Muscle layer of colon (tissue), 2 donors: Measurements from ENCODE around the gene RTL9.
"Not testable (repeated sequence)": the region's sequence is repeated elsewhere in the genome, so short reads cannot be mapped to it uniquely, and the experiment has no call there.

ENCODE experiments used
- H3K27ac ChIP-seq: one replicate; pipeline ENCODE4 v1.7.0; 2013; ENCODE audit warnings: low read depth, mild to moderate bottlenecking, low read length, moderate library complexity
- H3K27me3 ChIP-seq, 2 donors: one replicate each; pipeline ENCODE4 v1.7.0; 2013; ENCODE audit warnings: low read length in 2 of 2, mild to moderate bottlenecking in 2 of 2; ENCODE audit not compliant: insufficient read depth in 2 of 2, control insufficient read depth in 1 of 2
- H3K36me3 ChIP-seq: one replicate; pipeline ENCODE4 v1.7.0; 2013; ENCODE audit warnings: mild to moderate bottlenecking, low read length; ENCODE audit not compliant: insufficient read depth
- H3K4me1 ChIP-seq: one replicate; pipeline ENCODE4 v1.7.0; 2013; ENCODE audit warnings: mild to moderate bottlenecking, low read length; ENCODE audit not compliant: insufficient read depth
- H3K4me3 ChIP-seq, 2 donors: one replicate each; pipeline ENCODE4 v1.7.0; 2013; ENCODE audit warnings: low read length in 2 of 2, low read depth in 1 of 2, mild to moderate bottlenecking in 1 of 2, moderate library complexity in 1 of 2
- H3K9ac ChIP-seq: one replicate; pipeline ENCODE4 v1.7.0; 2013; ENCODE audit warnings: low read length
- H3K9me3 ChIP-seq: one replicate; pipeline ENCODE4 v1.7.0; 2013; ENCODE audit warnings: mild to moderate bottlenecking, low read length
- donor health status: abdominal sarcoma.
- donor health status: Adenocarcinoma of cecum.

RTL9 gene

DNA sequence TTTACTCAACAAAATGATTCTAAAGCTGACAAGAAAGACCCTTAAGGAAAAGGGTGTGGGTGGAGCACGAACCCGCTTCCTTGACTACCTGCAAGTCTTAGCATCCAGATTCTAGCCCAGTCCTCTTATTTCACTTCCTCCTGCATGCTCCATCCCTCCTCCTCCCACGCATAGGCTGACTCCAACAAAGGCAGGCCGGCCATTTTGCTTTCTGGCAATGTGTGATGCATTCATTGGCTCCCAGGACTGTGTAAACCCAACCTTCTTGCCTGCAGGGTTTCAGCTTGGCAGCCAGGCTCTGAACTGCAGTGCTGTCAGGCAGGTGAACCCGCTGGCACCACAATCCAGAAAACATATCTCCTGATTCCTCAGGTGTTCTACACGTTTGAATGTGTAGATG is 39.3 kb downstream of the RTL9 start:
- H3K4me3 ChIP-seq, result no peak overlapping the region
- no peaks in the 10 kb centered on the region for H3K36me3 ChIP-seq
- no peak overlapping the region for H3K9ac ChIP-seq
- peaks cover 5% of the 10 kb centered on the region in 2 donors for H3K27me3 ChIP-seq
- no peaks in the 10 kb centered on the region for H3K9me3 ChIP-seq
- no peak overlapping the region for H3K27ac ChIP-seq
- H3K4me1 ChIP-seq, result no peaks in the 10 kb centered on the region

DNA sequence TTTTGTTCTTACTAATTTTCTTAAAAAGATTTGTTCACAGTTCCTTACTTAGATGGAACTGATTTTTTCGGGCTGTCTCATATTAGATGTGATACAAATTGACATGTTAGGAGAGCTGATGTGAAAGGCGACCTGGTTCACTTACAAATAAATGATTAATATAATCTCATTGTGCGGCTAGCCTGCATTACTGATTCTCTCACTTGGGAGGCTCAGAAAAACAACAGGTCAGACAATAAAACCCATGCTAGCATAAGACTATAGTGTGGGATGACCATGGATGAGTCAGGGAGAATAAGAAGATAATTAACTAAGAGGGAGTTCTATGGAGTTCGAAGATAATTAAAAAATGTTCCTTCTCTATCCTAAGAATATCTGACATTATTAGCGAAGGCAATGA is 40.8 kb downstream of the RTL9 start:
- Histone ChIP-seq H3K9me3 (no peaks in the 10 kb centered on the region), H3K4me1 (no peaks in the 10 kb centered on the region), H3K4me3 (no peak overlapping the region), H3K36me3 (no peaks in the 10 kb centered on the region), H3K9ac (no peak overlapping the region), H3K27ac (no peak overlapping the region), H3K27me3 (peaks cover 5% of the 10 kb centered on the region in 2 donors)

DNA sequence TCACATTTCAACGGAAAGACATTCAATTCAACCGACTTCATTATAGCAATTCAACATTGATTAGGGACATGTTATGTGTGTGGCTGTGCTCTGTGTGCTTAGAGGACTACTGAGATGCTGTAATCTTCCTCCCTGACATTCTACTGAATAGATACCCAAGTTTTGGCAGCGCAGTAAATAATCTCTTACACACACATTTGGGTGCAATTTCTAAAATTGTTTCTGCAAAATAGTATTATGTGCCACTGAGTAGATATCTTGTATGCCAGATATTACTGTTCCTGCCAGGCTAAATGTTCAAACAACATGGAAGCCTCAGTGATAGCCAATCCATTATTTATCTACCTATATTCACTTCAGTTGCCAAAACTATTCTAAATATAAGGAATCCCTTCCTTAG is 41.3 kb downstream of the RTL9 start:
- Histone ChIP-seq H3K4me3 (no peak overlapping the region), H3K9me3 (no peaks in the 10 kb centered on the region), H3K27me3 (peaks cover 5% of the 10 kb centered on the region in 2 donors), H3K36me3 (no peaks in the 10 kb centered on the region), H3K27ac (no peak overlapping the region), H3K9ac (no peak overlapping the region), H3K4me1 (no peaks in the 10 kb centered on the region)

DNA sequence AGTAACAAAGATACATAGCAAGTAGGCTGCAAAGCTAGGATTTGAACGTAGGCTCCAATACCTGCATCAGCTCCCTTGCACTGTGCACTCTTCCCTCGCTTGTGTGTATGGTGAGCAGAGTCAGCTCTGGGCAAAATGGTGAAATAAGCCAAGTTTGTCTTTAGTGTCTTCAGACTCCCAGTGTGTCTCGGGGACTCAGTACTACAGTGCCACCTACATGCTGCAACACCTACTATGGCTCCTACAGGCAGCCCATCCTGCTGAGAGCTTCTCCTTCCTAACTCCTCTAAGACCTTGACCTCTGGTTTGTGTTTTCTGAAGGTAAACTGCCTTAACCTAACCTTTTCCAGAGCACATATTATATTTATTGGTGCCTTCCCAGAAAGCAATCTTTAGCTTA is 42.5 kb downstream of the RTL9 start:
- H3K36me3 ChIP-seq, result no peaks in the 10 kb centered on the region
- H3K27ac ChIP-seq, result no peak overlapping the region
- no peaks in the 10 kb centered on the region for H3K4me1 ChIP-seq
- no peak overlapping the region for H3K9ac ChIP-seq
- no peaks in the 10 kb centered on the region for H3K9me3 ChIP-seq
- peaks cover 5% of the 10 kb centered on the region in 2 donors for H3K27me3 ChIP-seq
- H3K4me3 ChIP-seq, result no peak overlapping the region

DNA sequence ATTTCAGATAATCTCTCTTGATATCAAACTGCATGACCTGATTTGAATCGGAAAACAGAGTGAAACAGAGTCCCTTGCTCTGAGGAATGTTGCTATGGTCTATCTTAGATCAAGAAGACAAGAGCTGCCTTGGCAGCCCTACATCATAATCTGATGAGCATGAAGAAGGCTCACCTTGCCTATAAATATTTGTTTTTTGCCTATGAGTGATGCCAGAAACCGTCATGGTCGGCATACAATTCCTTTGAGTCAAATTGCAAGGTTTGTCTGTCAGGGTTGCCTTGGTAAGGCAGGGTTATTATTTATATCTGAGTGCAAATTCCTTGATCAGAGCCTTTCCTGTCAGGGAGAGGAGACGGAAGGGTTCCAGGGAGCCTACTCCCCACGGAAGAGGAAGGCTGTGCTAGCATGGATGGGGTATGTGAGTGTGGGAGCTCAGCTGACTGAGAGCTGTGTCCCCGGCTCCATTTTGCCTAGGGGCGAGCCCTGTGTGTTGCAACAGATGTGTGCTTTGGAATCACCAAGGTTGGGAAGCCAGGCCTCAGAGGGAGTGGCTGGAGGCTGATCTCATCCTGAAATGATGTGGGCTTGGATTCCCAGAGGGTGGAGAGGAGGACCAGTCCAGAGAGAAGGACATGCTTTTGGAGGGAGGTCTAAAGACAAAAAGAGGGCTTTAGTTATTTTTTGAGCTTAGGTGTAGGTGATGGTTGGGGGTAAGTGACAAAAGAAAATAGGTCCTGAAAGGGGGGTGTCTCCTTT is 43.6 kb downstream of the RTL9 start:
- H3K4me3 ChIP-seq, result no peak overlapping the region
- H3K27me3 ChIP-seq, result peaks cover 5% of the 10 kb centered on the region in 2 donors
- no peak overlapping the region for H3K9ac ChIP-seq
- H3K9me3 ChIP-seq, result no peaks in the 10 kb centered on the region
- no peaks in the 10 kb centered on the region for H3K4me1 ChIP-seq
- no peaks in the 10 kb centered on the region for H3K36me3 ChIP-seq
- no peak overlapping the region for H3K27ac ChIP-seq

DNA sequence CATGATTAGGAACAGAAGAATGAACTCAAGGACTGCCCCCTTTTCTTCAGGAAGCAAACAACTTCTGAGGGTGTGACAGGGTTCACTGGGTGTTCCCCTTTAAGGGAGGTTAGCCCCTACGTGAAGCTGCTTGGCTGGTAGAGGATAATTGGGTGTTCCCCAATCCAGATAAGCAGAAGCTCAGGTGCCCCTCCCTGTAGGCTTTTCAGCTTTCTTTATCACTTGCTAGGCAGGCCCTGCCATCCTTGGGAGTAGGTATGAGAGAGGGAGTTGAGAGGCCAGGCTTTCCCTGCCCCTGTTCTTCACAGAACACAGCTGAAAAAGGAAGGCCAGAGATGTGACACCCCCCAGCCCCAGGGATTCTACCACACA is 44.2 kb downstream of the RTL9 start:
- Histone ChIP-seq H3K9ac (no peak overlapping the region), H3K4me3 (no peak overlapping the region), H3K9me3 (no peaks in the 10 kb centered on the region), H3K27ac (no peak overlapping the region), H3K4me1 (no peaks in the 10 kb centered on the region), H3K36me3 (no peaks in the 10 kb centered on the region), H3K27me3 (peaks cover 5% of the 10 kb centered on the region in 2 donors)

DNA sequence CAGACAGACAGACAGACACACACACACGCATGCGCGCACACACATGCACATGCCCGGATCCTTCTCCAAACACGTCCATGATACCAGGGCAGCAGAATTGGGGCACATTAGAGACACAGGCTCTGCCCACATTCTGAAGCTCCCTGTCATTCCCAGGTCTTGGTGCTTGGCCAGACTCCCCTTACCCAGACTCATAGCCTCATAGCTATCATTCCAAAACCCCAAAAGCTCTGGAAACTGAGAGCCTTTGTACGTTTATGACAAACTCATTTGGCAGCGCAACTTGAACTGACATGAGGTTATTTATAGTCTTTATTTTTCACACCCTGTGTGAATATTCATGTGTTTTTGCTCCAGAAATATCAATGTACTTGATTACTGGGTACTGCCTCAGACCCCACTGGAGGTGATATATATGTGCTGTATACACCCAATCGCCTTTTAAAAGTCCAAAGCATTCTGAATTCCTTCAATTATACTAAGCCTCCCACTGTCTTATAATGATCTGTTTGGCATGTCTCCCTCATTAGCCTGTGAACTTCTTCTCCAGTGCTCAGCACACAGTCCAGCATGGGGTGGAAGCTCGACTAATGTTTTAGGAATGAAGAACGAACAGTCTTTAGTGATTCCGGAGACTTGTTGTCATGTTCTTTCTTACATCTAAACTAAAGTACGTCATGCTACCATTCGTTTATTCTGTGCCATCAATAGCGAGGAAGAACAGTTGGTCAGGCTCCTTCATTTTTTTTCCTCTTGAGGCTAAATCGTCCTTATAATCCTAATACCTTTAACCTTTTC is 45.0 kb downstream of the RTL9 start:
- Histone ChIP-seq H3K27ac (no peak overlapping the region), H3K9ac (no peak overlapping the region), H3K27me3 (peaks cover 6 to 7% of the 10 kb centered on the region in 2 donors), H3K9me3 (no peaks in the 10 kb centered on the region), H3K4me1 (no peaks in the 10 kb centered on the region), H3K4me3 (no peak overlapping the region), H3K36me3 (no peaks in the 10 kb centered on the region)

DNA sequence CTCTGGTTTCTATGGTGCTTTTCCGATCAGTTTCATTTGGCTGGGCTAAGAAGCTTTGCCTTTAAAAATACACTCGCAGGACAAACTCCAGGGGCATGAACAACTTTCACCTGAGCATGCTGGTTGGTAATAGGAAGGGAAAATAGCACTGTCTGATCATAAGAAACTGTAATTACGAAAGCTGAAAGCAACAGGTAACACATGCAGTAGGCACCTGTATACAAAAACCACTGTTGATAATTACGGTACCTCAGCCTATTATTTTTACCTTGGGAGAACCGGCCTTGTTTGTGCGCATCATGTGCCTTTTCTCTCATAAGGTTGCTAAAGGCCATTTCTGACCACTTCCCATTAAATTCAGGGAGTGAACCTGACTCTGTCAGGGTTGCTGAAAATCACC is 45.7 kb downstream of the RTL9 start:
- no peaks in the 10 kb centered on the region for H3K9me3 ChIP-seq
- H3K4me3 ChIP-seq, result no peak overlapping the region
- H3K9ac ChIP-seq, result no peak overlapping the region
- H3K36me3 ChIP-seq, result no peaks in the 10 kb centered on the region
- H3K27me3 ChIP-seq, result peaks cover 5 to 14% of the 10 kb centered on the region in 2 donors
- H3K4me1 ChIP-seq, result no peaks in the 10 kb centered on the region
- H3K27ac ChIP-seq, result no peak overlapping the region

DNA sequence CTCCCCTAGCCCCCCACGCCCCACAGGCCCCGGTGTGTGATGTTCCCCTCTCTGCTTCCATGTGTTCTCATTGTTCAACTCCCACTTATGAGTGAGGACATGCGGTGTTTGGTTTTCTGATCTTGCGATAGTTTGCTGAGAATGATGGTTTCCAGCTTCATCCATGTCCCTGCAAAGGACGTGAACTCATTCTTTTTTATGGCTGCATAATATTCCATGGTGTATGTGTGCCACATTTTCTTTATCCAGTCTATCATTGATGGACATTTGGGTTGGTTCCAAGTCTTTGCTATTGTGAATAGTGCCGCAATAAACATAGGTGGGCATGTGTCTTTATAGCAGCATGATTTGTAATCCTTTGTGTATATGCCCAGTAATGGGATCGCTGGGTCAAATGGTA is 47.6 kb downstream of the RTL9 start:
- H3K27me3 ChIP-seq, result peaks cover 5 to 14% of the 10 kb centered on the region in 2 donors
- not testable (repeated sequence) for H3K36me3 ChIP-seq, H3K4me3 ChIP-seq, H3K9ac ChIP-seq, H3K9me3 ChIP-seq, H3K27ac ChIP-seq, H3K4me1 ChIP-seq

DNA sequence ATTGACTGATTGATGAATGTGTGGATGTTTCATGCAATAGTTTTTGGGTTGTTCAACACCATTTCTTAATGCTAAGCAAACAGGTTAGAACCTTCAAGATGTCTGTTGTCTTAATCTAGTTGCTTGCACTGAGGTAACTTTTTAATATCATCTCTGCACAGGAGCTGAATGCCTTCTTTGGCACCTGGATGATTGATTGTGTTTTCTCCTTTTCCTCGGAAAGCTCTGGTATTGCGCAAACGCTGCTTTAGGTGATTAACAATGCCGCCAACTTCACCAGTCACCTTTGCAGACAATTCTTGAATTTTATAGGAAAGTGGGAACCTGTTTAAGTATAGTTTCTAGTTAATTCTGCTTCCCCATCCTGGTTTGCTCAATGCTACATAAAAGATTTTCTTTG is 48.2 kb downstream of the RTL9 start:
- Histone ChIP-seq H3K27me3 (peaks cover 5 to 17% of the 10 kb centered on the region in 2 donors), H3K4me3 (no peak overlapping the region), H3K36me3 (no peaks in the 10 kb centered on the region), H3K9me3 (no peaks in the 10 kb centered on the region), H3K4me1 (no peaks in the 10 kb centered on the region), H3K27ac (no peak overlapping the region), H3K9ac (no peak overlapping the region)

DNA sequence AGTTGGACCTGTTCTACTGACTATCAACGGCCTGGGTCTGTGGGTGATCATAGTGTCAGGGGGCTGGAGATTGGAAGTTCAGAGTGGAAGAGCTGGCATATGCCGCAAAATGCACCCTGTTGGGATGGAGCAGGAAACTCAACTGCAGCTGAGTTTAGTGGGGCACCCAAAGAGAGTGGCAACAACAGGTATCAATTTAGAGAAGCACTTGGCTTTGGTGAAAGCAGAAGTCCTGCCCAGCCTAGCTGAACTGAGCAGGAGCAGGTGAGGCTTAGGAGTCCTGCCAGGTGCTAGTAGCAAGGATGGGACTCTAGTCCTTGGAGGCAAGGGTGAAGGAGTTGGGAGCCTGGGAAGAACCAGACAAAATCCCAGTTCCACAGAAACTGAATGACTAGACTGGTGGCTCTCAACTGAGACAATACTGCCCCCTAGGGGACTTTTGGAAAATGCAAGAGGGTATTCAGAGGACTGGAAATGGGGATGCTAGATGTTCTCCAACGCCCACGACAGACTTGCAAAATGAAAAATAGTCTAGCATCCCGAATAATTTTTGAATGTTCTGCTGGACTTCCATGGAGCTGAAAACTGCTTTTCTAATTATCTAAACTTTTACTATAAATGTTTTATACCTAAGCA is 49.4 kb downstream of the RTL9 start:
- Histone ChIP-seq H3K4me1 (no peaks in the 10 kb centered on the region), H3K9me3 (no peaks in the 10 kb centered on the region), H3K4me3 (no peak overlapping the region)

More for the DNA sequence above, 49.4 kb downstream of the RTL9 start:
- no peak overlapping the region for H3K9ac ChIP-seq
- no peaks in the 10 kb centered on the region for H3K36me3 ChIP-seq
- H3K27me3 ChIP-seq, result peaks cover 5 to 16% of the 10 kb centered on the region in 2 donors
- H3K27ac ChIP-seq, result no peak overlapping the region
